Stimulated activated CD4-positive, alpha-beta T cell treated with anti-CD3 and anti-CD28 coated beads, Interleukin-15, amount 100 ng/mL, for 48 hours (primary cell): ENCODE measurements around the gene DDX5.
"Not testable (repeated sequence)": the region's sequence is repeated elsewhere in the genome, so short reads cannot be mapped to it uniquely, and the experiment has no call there.

Source experiments
- DNase-seq, 2 donors: peaks; one replicate each; pipeline ENCODE4 v3.0.0-alpha.2; 2020; ENCODE audit warnings: low read depth in 2 of 2

Gene DDX5

DNA sequence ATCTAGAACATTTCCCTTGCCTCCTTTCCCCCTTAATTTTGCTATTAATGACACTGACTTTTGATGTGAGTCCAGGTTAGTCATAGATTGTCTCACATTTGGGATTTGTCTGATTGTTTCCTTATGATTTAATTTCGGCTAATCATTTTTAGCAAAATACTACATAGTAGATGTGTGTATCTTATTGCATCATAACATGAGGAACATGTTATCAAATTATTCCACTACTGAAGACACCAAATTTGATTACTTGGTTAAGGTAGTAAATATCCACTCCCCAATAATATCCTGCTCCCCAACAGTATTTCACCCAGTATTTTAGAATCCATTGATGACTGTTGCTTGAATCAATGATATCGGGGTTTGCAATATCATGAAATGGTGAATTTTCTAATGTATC lies 12.0 kb downstream of the DDX5 start:
- DNase-seq = no peak

DNA sequence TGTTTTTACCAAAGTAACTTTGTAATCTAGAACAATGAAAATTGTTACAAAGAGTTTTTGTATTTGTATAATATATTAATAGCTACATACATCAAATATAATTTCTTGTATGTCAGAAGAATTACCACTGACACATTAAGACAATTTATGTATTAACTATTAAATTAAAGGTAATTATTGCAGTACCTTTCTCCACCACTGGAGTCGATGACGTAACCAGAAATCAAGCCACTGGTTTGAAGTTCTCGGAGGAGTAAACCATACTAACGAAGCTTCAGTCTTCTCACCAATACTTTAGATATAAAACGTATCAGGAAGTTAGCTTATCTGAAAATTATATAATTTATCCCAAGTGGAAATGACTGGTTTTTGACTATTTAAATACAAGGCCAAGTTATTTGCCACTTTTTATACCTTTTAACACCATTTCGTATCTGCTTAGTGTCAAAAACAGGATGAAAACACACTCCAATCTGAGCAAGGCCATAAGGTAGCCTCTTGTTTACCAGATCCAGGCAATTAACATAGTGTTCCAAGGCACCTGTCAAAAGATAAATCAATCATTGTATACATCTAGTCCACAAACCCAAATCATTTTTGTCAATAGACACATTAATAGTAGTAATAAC lies 13.5 kb downstream of the DDX5 start:
- DNase-seq = no peak

GRCh38 chr17:64491994-64492393 lies 14.1 kb downstream of the DDX5 start:
- DNase-seq = no peak

DNA sequence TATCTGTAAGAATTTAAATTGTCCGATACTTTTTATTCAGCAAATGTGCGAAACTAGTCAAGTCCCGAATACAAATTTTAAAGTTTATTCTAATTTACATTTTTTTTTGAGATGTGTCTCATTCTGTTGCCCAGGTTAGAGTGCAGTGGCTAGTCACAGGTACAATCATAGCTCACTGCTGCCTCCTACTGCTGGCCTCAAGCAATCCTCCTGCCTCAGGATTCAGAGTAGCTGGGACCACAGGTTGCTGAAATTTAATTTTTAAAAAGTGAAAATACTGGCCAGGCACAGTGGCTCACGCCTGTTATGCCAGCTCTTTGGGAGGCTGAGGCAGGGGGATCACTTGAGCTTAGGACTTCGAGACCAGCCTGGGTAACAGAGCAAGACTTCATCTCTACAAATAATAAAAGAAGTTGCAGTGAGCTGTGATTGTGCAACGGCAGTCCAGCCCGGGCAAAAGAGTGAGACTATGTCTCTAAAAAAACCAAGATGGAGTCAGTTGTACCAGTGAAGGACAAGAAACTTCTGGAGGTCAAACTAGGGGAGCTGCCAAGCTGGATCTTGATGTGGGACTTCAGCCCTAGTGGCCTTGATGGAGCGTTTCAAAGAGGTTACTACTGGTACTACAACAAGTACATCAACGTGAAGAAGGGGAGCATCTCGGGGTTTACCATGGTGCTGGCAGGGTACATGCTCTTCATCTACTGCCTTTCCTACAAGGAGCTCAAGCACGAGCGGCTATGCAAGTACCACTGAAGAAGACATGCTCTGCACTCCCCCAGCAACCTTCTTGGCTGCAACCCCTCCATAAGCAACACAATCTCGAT lies 14.8 kb downstream of the DDX5 start:
- DNase-seq = peak; percentile 24 to 45

- DNase-seq = no peak
Observed at GRCh38 chr17:64488301-64488700, 17.8 kb downstream of the DDX5 start.

GRCh38 chr17:64484380-64484779 lies 21.7 kb downstream of the DDX5 start:
- no peak for DNase-seq

DNA sequence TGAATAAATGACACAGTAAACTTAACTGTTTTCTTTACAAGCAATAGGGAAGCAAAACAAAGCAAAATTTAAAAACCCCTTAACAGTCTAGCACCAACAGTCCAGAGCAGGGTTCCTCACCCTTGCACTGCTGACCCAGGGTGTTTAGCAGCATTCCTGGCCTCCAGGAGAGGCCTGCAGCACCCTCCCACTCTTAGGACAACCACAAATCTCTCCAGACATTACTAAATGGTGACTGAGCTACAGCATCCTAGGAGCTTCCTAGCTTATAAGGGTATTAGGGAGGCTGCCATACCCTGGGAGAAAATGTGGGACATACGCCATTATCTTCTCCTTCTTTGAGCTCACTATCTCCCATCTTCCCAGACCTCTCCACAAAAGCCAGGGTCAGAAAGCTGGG lies 25.1 kb downstream of the DDX5 start:
- DNase-seq = no peak

GRCh38 chr17:64477849-64478248 lies 28.2 kb downstream of the DDX5 start:
- DNase-seq = no peak

- no peak for DNase-seq
Observed at GRCh38 chr17:64472564-64472963, 33.5 kb downstream of the DDX5 start.

DNA sequence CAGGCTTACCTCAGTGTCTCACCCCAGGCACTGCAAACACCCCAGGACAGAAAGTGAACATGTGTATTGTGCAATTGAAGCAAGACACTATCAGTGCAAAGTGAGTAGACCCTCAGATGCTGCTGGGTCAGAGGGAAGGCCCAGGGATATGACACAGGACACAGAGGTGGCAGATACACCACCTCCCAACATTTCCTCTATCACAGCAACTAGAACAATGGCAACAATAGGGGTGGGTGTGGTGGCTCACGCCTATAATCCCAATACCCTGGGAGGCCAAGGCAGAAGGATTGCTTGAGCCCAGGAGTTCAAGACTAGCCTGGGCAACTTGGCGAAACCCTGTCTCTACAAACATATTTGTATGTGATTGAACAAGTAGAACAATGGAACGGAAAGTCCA lies 34.6 kb downstream of the DDX5 start:
- no peak for DNase-seq

GRCh38 chr17:64470625-64471024 lies 35.5 kb downstream of the DDX5 start:
- no peak for DNase-seq

DNA sequence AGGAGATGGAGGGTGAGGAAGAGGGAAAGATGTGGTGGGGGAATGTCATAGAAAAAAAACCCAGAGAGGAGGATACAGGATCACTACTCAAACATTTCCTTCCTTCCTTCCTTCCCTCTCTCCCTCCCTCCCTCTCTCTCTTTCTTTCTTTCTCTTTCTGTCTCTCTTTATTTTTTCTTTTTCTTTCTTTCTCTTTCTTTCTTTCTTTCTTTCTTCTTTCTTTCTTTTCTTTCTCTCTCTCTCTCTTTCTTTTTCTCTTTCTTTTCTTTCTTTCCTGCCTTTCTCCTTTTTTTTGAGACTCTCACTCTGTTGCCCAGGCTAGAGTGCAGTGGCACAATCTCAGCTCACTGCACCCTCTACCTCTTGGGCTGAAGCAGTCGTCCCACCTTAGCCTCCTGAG lies 39.3 kb downstream of the DDX5 start:
- not testable (repeated sequence) for DNase-seq

DNA sequence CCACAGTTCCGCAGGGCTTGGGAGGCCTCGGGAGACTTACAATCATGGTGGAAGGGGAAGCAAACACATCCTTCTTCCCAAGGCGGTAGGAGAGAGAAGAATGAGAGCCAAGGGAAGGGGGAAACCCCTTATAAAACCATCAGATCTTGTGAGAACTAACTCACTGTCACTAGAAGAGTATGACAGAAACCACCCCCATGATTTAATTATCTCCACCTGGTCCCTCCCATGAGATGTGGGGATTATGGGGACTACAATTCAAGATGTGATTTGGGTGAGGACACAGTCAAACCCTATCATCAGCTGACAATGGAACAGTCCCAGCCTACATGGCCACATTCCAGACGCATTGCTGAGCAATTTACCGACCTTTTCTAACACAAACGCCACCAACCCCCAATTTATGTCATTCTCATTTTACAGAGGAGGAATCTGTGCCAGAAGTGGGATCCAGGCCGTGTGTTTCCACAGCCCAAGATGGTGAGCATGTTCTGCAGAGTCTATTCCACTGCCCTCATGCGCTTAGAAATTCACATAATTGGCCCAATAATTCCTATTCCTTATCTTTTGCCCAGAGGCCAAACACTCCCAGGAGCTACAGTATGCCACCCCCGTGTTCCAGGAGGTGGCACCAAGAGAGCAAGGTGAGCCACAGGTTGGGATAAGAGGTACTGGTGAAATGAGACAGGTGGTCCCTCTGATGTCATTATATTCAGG lies 39.9 kb downstream of the DDX5 start:
- no peak for DNase-seq

- no peak for DNase-seq
Observed at GRCh38 chr17:64461788-64462187, 44.3 kb downstream of the DDX5 start.

DNA sequence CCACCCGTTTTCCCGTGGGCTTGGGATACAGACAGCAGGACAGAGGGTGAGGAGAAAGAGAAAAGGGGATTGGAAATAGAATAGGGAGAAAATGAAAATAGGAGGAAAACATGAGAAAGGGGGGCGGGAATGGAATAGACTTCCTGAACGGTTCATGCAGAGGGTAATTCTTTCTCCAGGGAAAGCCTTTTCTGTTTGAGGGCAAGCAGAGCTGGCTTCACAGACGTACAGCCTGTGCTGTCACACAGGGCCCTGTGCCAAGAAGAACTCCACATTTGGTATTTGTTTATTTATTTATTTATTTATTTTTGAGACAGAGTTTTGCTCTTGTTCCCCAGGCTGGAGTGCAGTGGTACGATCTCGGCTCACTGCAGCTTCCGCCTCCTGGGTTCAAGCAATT lies 45.1 kb downstream of the DDX5 start:
- DNase-seq = no peak

GRCh38 chr17:64459818-64460217 lies 46.3 kb downstream of the DDX5 start:
- DNase-seq = not testable (repeated sequence)

- no peak for DNase-seq
Observed at GRCh38 chr17:64459284-64459747, 46.8 kb downstream of the DDX5 start.

DNA sequence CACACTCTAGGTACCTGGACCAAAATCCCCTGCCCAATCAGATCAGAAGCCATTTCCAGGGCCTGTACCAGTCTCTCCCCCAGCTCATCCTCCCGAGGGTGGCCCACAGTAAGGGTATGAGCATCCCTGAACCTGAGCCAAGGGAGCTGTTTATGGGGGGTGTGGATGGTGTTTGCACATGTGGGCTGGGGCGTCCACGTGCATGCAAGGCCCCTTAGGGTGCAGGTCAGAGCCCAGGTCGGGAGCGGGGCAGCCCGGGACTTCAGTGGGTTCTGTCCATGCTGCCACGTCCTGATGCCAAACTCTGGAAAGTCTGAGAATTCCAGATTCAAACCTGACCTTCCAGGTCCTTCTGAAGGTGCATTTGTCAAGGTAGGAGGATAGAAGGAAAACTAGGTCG lies 47.3 kb downstream of the DDX5 start:
- DNase-seq = no peak

GRCh38 chr17:64457156-64457555 lies 48.9 kb downstream of the DDX5 start:
- no peak for DNase-seq

DNA sequence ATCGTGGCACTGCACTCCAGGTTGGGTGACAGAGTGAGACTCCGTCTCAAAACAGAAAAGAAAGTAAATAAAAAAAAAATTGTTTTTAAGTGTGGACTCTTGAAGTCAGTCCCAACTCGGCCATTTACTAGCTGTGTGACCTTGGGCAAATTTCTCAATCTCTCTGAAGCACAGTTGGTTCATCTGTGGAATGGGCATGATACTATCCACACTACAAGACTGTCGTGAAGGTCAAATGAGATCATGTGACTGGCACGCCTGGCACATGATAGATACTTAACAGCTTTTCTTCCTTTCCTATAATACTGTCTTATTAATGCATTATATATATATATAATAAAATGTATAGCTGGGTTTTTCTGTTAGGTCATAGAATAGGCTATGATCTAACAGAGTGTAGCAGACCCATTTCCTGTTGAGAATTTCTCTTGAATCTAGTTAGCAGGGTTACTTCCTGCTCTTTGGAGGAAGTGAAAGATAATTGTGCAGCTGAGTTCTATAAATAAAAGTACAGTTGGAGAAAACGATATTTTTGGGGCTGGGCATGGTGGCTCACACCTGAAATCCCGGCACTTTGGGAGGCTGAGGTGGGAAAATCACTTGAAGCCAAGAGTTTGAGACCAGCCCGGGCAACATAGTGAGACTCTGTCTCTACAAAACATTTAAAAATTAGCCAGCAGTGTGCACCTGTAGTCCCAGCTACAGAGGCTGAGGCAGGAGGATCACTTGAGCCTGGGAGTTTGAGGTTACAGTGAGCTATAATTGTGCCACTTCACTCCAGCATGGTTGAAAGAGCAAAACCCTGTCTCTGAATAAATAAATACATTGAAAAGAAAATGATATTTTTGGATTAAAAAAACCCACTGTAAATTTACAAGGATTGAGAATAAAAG lies 49.9 kb downstream of the DDX5 start:
- DNase-seq = no peak

- DNase-seq = no peak
Observed at GRCh38 chr17:64449545-64449944, 56.5 kb downstream of the DDX5 start.
